Activated T-cell treated with anti-CD3 and anti-CD28 coated beads, Interleukin-2, amount 50 U/mL, for 1 hour (primary cell): ENCODE measurements around the gene NUMB.

Experiments
- DNase-seq: peaks from one replicate; pipeline ENCODE4 v3.0.0-alpha.2; 2020

Gene NUMB

GRCh38 chr14:73241481-73242165 lies 216.7 kb downstream of the NUMB start:
- no peak for DNase-seq

GRCh38 chr14:73240816-73241480 lies 217.4 kb downstream of the NUMB start:
- no peak for DNase-seq

GRCh38 chr14:73239393-73240241 lies 218.7 kb downstream of the NUMB start:
- no peak for DNase-seq

- no peak for DNase-seq
Measured at GRCh38 chr14:73238941-73239340, 219.4 kb downstream of the NUMB start.

GRCh38 chr14:73238424-73238852 lies 219.9 kb downstream of the NUMB start:
- no peak for DNase-seq

GRCh38 chr14:73237786-73238423 lies 220.4 kb downstream of the NUMB start:
- DNase-seq, result no peak

DNA sequence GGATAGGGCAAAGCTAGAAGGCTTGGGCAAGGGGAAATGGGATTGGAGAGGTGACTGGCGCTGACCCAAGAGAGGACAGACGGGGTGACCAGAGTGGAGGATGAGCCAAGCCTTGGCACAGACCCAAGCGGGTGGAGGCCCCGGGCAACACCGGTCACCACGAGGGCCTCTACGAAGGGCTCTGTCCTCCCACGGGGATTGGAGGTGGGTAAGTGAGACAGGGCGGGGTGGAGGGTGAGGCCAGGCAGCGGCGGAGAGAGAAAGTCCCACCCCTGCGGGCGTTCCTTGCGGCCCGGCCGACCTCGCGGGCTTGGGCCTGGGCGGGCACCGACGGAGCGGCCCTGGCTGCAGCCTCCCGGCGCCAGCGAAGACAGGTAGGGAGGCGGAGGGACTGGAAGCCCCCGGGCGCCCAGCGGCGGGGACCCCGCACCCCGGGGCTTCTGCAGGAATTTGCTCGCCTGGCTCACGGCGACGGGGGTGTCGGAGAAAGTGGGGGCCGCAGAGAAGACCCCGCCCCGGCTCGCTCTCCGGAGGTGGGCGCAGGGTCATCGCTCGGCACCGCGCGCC lies 221.0 kb downstream of the NUMB start, which contains the start of gene PAPLN:
Gene PAPLN (plus strand): TSS at position 288 of the 567 bp plus-strand sequence. CDS start 2,273 bp downstream, outside the sequence.
- DNase-seq, result no peak

GRCh38 chr14:73236752-73237218 lies 221.6 kb downstream of the NUMB start:
- DNase-seq, result no peak

- no peak for DNase-seq
Measured at GRCh38 chr14:73236157-73236556, 222.2 kb downstream of the NUMB start.

- no peak for DNase-seq
Measured at GRCh38 chr14:73235531-73236155, 222.7 kb downstream of the NUMB start.

DNA sequence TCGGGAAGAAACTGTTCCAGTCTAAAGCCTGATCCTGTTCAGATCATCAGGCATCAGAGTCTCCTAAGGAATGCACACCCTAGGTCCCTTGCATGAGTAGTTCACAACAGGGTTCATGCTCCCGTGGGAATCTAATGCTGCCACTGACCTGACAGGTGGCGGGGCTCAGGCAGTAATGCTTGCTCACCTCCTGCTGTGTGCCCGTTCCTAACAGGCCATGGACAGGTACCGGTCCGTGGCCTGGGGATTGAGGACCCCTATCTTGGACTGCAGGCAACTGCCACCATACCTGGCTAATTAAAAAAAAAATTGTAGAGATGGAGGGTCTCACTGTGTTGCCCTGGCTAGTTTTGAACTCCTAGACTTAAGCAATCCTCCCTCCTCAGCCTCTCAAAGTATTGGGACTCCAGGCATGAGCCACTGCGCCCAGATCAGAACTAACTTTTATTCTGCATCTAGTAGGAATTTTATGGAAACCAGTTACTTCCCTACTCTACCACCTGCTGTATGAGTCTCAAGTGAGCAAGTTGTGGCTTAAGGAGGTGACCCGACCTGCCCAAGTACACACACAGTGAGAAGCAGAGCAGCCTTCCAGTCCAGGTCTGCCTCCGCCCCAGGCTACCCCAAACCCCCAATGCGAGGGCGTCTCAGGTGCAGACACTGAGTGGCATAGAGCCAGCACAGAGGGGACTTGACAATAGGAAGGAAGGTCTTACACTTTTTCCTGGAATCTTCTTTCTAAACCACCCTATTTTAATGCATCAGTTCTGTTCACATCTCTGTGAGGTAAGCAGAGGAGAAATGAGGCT lies 223.6 kb downstream of the NUMB start:
- DNase-seq, result no peak

DNA sequence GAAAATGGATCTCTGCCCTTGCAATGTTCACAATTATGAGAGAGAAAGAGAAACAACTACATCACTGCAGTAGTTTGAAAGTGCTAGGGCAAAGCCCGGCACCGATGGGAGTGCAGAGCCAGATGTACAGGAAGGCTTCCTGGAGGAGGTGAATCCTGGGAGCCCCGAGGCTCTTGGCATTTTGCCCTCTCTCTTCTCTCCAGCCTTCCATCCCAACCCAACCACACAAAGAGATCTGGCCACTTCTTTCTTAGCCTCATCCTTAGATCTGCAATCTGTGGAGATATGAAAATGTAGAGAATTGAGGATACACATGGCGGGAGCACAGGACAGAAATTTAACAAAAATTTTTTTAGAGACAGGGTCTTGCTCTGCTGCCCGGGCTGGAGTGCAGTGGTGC lies 224.3 kb downstream of the NUMB start:
- DNase-seq, result no peak

DNA sequence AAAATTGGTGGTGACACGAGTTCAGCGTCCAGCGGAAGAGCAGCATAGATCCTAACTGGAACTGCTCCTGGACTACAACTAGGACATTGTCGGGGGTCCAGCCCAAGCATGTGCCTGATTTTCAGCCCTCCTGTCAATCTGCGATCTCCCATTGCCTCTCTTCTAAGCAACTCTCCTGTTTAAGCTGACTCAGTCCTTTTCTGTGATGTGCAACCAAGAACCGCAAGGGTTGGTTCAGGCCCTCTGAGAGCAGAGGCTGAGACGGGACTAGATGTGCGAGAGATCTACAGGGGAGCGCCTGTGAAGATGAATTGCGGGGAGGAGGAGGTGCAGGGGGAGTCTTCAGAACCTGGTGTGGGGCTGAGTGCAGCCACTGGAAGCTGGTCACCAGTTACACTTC lies 224.8 kb downstream of the NUMB start:
- no peak for DNase-seq

GRCh38 chr14:73232984-73233383 lies 225.4 kb downstream of the NUMB start:
- no peak for DNase-seq

- no peak for DNase-seq
Measured at GRCh38 chr14:73231981-73232851, 226.1 kb downstream of the NUMB start.

- no peak for DNase-seq
Measured at GRCh38 chr14:73230051-73230450, 228.3 kb downstream of the NUMB start.

DNA sequence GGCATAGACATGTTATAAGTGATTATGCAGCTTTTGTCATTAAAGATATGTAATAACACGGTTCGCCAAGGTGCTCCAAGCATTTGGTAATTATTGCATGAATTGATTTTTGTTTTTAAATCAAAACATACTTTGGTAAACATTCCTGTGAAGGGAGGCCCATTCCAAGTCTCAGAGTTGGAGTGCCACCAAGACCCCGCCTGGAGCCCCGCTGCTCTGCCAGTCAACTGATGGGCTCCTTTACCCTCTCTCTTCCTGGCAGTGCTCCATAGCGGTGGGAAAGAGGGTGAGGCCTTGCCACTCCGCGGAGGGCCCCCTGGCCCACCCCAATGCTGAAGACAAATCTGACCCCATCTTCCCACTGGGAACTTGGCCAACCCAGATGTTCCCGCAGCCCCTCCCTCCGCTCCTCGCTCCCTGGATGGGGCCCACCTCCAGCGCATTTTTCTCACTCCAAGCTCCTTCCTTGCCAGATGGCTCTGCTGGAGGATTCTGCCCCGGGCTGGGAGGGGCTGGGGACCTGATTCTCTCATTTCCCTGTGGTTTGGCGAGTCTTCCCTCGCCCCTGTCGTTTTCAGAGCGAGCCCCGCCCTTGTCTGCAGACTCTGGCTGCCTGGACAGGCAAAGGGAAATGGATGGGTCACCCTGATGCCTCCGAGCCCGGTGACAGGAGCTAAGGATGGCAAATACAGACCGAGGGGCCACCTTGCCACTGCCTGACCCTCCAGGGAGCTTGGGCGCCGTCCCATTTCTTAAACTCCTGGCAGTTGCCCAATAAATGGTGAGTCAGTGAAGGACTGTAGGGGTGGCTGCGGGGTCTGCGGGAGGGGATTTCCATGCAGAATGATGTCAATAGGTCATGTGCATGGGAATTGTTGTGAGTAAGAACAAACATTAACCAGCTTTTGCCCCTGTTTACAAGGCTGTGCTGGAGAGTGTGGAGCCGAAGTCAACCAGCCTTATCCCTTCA lies 230.2 kb downstream of the NUMB start:
- no peak for DNase-seq

GRCh38 chr14:73225496-73225895 lies 232.8 kb downstream of the NUMB start:
- no peak for DNase-seq
